GM11168 (cell line): ENCODE data around the gene PPP1R12A.

Source experiments
- in situ Hi-C: fragments of 300-500 bp; cut with MboI; formaldehyde crosslinking; loops from one replicate; pipeline ENCODE4 v1.12.0; 2022; ENCODE audit warnings: low sequenced_read_pairs; ENCODE audit not compliant: unreplicated experiment

The PPP1R12A gene

DNA sequence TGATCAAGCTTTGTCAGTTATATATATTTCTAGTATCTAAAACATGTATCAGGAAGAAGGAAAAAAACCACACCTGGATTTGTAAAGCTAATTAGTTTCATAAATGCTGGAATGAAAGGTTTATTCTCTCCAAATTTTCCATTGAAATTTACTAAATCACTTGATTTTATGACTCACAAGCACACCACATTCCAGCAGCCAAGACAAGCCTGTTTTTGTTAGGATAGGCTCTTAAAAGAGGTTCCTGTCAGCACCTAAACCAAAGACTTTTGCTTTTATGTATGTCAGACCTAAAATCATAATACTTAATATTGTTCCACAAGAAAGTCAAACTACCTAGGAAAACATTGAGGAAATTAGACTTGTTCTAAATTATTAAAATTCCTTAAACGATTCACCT lies 158.8 kb downstream of the PPP1R12A start:
- in situ Hi-C loops = no loop called here

GRCh38 chr12:79775355-79776027 lies 159.4 kb downstream of the PPP1R12A start:
- in situ Hi-C loops = no loop called here

DNA sequence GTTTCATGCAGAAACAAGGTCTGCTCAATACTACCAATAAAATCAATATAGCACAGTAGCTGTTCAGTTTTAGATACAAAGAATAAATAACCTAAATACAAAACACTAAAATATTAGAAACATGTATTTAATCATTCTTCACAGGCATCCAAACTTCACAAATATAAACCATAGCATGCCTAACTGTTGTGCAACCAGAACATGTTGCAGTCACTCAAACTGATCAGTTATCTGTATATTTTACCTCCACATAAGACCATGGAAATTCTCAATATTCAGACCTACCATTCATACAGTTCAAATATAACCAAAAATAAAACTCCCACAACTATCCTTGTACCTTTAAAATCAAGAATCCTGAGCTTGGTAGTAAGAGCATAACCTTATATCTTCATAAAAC lies 161.0 kb downstream of the PPP1R12A start:
- in situ Hi-C loops = no loop called here

DNA sequence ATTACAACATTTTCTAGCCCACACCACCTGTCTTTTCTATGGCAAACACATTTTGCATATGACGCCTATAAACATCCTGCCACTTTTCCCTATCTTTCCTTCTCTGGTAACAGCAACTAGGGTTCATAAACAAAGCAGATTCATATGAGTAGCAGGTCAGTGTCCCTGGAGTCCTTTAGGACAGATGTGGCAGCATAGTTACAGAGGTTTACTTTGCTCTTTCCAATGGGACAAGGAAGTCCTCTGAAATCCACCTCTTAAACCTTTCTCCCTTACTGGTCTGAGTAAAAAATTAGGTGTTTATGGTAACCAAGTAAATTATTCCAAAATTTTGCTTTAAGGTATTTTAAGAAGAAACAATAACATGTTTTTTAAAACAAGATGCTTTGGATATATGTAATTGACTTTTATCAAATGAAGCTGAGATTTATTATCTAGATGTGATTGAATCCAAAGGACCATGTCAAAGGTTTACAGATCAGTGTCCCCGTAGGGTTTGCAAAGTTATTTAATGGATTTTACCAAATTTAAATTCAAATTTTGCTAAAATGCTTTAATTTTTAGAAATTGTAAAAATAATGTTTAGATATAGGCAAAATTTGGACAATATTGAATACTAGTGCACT lies 164.9 kb downstream of the PPP1R12A start:
- in situ Hi-C loops = no loop called here

GRCh38 chr12:79769189-79769859 lies 165.6 kb downstream of the PPP1R12A start:
- in situ Hi-C loops = no loop called here

GRCh38 chr12:79766705-79767464 lies 168.0 kb downstream of the PPP1R12A start:
- in situ Hi-C loops = no loop called here

DNA sequence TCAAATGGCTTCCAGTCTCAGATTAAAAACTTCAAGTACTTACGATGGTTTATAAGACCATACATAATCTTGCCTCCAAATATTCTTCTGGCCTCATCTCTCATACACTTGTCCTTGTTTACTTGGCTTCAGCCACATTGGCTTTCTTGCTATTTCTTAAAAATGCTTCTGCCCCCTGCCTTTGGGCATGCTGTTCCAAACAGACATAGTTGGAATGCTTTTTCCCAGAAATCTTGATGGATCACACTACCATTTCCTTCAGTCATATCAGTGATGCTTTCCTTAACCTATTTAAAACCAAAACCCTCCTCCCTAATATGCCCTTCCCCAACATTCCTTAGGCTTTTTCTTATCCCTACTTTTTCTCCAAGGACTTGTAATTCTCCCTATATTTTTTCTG lies 169.7 kb downstream of the PPP1R12A start:
- in situ Hi-C loops = no loop called here

DNA sequence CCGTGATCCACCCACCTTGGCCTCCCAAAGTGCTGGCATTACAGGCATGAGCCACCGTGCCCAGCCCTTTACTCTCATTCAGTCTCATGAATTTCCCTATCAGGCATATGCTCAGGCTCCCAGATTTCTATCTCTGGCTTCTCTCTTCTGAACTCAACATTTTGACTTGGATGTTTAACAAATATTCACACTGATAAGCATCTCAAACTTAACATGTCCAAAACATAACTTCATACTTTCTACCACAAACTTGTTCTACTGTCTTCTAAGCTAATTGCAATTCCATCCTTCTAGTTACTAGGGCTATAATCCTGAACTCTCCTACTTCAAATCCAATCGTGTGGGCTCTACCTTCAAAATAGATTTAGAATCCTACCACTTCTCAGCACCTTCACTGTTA lies 170.3 kb downstream of the PPP1R12A start:
- in situ Hi-C loops = no loop called here

GRCh38 chr12:79763766-79764452 lies 171.0 kb downstream of the PPP1R12A start:
- in situ Hi-C loops = no loop called here

- in situ Hi-C loops = no loop called here
These were observed 173.6 kb downstream of the PPP1R12A start for GRCh38 chr12:79761341-79761740.

DNA sequence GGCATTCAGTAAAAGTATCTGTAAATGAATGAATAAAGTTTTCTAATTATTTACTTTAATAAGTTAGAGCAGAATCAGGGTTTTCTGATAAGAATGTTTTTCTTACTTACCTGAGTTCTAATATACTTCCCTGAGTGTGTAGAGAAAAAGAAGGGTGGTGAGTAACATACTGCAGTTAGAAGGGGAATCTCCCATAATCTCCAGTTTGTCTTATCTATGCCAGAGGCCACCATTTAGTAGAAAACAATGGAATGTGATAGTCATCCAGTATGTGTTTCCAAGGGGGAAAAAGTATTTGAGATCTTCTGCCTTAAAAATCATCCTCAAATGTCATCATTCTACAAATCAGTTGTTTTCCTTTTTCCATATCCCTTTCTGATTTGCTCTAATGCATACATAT lies 187.6 kb downstream of the PPP1R12A start:
- in situ Hi-C loops = loop anchor here (25.0 kb wide), 1 partner anchor 335 kb away; no protein-coding TSS in a partner anchor

DNA sequence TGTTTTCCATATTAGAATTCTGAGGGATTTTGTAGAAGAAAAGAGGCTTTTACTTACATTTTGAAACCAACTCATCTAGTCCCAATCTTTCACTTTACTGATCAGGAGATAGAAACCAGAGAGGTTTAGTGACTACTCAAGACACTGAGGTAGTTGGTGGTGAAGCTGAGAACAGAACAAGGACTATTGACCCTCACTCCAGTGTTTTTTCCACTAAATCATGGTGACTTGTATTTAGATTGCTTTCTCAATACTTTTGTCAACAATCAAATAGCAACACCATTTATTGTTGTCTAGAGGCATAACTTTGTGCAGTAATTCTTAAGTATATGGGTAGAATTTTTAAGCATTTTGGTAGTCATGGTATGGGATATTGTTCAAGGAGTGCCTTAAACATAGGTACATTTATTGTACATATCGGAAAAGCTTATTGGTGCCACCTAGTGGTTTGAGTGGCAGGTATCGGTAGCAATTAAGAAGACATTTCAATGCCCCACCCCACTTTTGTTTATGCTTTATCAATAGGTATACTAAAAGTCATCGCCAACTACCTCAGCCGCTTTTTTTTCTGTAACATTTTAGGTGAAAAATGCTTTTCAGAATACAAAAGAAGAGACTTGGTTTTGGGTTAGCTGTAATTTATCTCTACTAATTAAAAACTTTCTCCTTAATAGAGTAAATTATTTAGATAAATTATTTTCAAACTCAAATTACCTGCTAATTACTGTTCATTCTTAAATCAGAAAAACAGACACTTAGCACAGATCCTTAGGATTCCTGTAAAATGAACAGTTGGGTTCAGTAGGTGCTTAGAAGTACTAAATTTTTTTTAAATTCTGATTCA lies 196.8 kb downstream of the PPP1R12A start:
- in situ Hi-C loops = loop anchor here (5.0 to 25.0 kb wide), 2 partner anchors 181 to 326 kb away; no protein-coding TSS in a partner anchor

- in situ Hi-C loops = loop anchor here (25.0 kb wide), 1 partner anchor 320 kb away; no protein-coding TSS in a partner anchor
These were observed 202.3 kb downstream of the PPP1R12A start for GRCh38 chr12:79732638-79733037.

DNA sequence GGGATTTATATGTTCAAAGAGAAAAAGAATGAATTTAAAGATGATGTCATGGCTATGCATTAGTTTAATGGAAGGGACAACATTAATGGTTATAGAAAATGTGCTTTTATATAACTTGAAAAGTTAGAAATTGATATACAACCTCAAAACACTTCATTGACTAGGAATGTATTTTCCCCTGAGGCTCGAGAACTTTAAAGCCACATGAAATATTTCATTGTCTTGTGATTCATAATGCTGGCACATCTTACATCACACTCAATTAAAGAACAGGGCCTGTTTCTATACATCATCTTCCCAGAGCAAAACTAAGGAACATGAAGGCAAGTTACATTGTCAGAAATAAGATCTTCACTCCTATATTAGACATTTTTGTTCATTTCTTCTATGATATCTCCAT lies 208.9 kb downstream of the PPP1R12A start:
- in situ Hi-C loops = loop anchor here (25.0 kb wide), 1 partner anchor 314 kb away; no protein-coding TSS in a partner anchor
